HCT116 (cell line): ENCODE data around the gene MACROD1. TPM values are rescaled to one million over a fixed set of nuclear protein-coding genes. Genes with fewer than 3 reads are reported as not detected.

Source experiments
- ATAC-seq: fragments of 200-7000 bp; cut with Tn5 transposase; 2 replicates; pipeline ENCODE4 v1.9.1; 2020; ENCODE audit warnings: mild to moderate bottlenecking, moderate library complexity
- BruUV-seq: library from RNA; stranded (reverse); fragments of 400-500 nt; replicated peaks from 2 replicates; lab custom pipeline; 2021; lab: Mats Ljungman, UMichigan
- CTCF ChIA-PET: fragments of 300-600 bp; sonication (Branson Sonifier 250); formaldehyde crosslinking; loops from one replicate; lab custom pipeline; 2021; ENCODE audit warnings: antibody characterized with exemption; lab: Charles Lee
- POLR2A ChIA-PET: fragments of 300-600, 350-600 bp; sonication (Branson Sonifier 250); formaldehyde crosslinking; loops from one replicate; lab custom pipeline; 2021; ENCODE audit warnings: antibody characterized with exemption; lab: Charles Lee
- RAD21 ChIA-PET, 2 experiments: fragments of 300-600 bp; sonication (Branson Sonifier 250); formaldehyde crosslinking; loops; one replicate each; lab custom pipeline; 2023; ENCODE audit warnings: low total read pairs in 2 of 2; ENCODE audit not compliant: uncharacterized antibody in 2 of 2, unreplicated experiment in 2 of 2, low non-redundant PET in 1 of 2; lab: Charles Lee
- DNase-seq: peaks from one replicate; pipeline ENCODE4 v3.0.0-alpha.2; 2010; ENCODE audit warnings: low read depth, low spot score
- H2AFZ ChIP-seq: fragments of 200-600 bp; shearing (Covaris generic), sonication (generic); 2 replicates; pipeline ENCODE4 v1.6.1; 2017; ENCODE audit warnings: low read depth, mixed run types, mixed read lengths, antibody characterized with exemption, low read length; ENCODE audit not compliant: poor library complexity, severe bottlenecking
- H3K27ac ChIP-seq: 2 replicates; pipeline ENCODE4 v1.5.1; 2012; ENCODE audit warnings: low read depth, low read length
- H3K27me3 ChIP-seq: fragments of 200-600 bp; sonication (generic); 2 replicates; pipeline ENCODE4 v1.6.1; 2016; ENCODE audit warnings: mixed run types, low read length, mixed read lengths; ENCODE audit not compliant: insufficient read depth
- H3K36me3 ChIP-seq, 2 experiments: fragments of 200-500 bp in 1 of 2; fragments of 200-600 bp in 1 of 2; sonication (Bioruptor generic) in 1 of 2; sonication (generic) in 1 of 2; 2 replicates each; pipeline versions ENCODE4 v1.5.1 to v1.6.1; 2014 to 2016; ENCODE audit warnings: low read length in 2 of 2, inconsistent platforms in 1 of 2, mixed read lengths in 1 of 2, mixed run types in 1 of 2; ENCODE audit not compliant: insufficient read depth in 2 of 2, control insufficient read depth in 1 of 2
- H3K4me1 ChIP-seq, 2 experiments: fragments of 200-600 bp in 1 of 2; sonication (generic) in 1 of 2; 2 replicates each; pipeline versions ENCODE4 v1.5.1 to v1.6.1; 2012 to 2017; ENCODE audit warnings: low read length in 2 of 2, inconsistent platforms in 1 of 2, mild to moderate bottlenecking in 1 of 2, mixed read lengths in 1 of 2, mixed run types in 1 of 2, moderate library complexity in 1 of 2; ENCODE audit not compliant: insufficient read depth in 2 of 2, control insufficient read depth in 1 of 2
- H3K4me2 ChIP-seq: fragments of 200-600 bp; sonication (generic); 2 replicates; pipeline ENCODE4 v1.6.1; 2017; ENCODE audit warnings: mixed run types, low read length, mixed read lengths
- H3K4me3 ChIP-seq, 2 experiments: fragments of 200-600 bp in 1 of 2; sonication (generic) in 1 of 2; replicated peaks in 1 of 2; 2 replicates each; pipeline ENCODE4 v1.5.1; 2011 to 2016; ENCODE audit warnings: low read length in 2 of 2, control low read depth in 1 of 2, low read depth in 1 of 2, mild to moderate bottlenecking in 1 of 2, mixed read lengths in 1 of 2, mixed run types in 1 of 2
- H3K79me2 ChIP-seq: fragments of 200-600 bp; sonication (generic); 2 replicates; pipeline ENCODE4 v1.6.1; 2017; ENCODE audit warnings: mild to moderate bottlenecking, mixed run types, low read length, moderate library complexity, mixed read lengths; ENCODE audit not compliant: insufficient read depth
- H3K9ac ChIP-seq: fragments of 200-600 bp; sonication (generic); 2 replicates; pipeline ENCODE4 v1.6.1; 2016; ENCODE audit warnings: low read length, mixed read lengths
- H3K9me2 ChIP-seq: fragments of 200-600 bp; sonication (generic), shearing (Covaris generic); 2 replicates; pipeline ENCODE4 v1.6.1; 2017; ENCODE audit warnings: mixed run types, mild to moderate bottlenecking, moderate library complexity; ENCODE audit not compliant: insufficient read depth
- H3K9me3 ChIP-seq, 2 experiments: fragments of 200-500 bp in 1 of 2; fragments of 200-600 bp in 1 of 2; sonication (Bioruptor generic) in 1 of 2; sonication (generic) in 1 of 2; 2 replicates each; pipeline ENCODE4 v1.6.1; 2014 to 2017; ENCODE audit warnings: low read length in 2 of 2, mixed read lengths in 2 of 2, inconsistent platforms in 1 of 2, low read depth in 1 of 2, mild to moderate bottlenecking in 1 of 2, mixed run types in 1 of 2, moderate library complexity in 1 of 2; ENCODE audit not compliant: control insufficient read depth in 1 of 2, insufficient read depth in 1 of 2
- H4K20me1 ChIP-seq: fragments of 200-600 bp; sonication (generic), shearing (Covaris generic); 2 replicates; pipeline ENCODE4 v1.6.1; 2017; ENCODE audit warnings: mixed run types, mild to moderate bottlenecking, moderate library complexity; ENCODE audit not compliant: insufficient read depth
- ELF1 ChIP-seq: IDR thresholded peaks from 2 replicates; pipeline ENCODE4 v1.6.1; 2012; ENCODE audit warnings: low read depth, borderline replicate concordance
- EZH2 ChIP-seq: fragments of 200-600 bp; sonication (generic); IDR thresholded peaks from 2 replicates; pipeline ENCODE4 v1.6.1; 2017; ENCODE audit warnings: antibody characterized with exemption, mixed run types
- EZH2phosphoT487 ChIP-seq: fragments of 200-600 bp; IDR thresholded peaks from 2 replicates; pipeline ENCODE4 v1.6.1; 2018; ENCODE audit warnings: antibody characterized with exemption, borderline replicate concordance
- FOSL1 ChIP-seq: IDR thresholded peaks from 2 replicates; pipeline ENCODE4 v1.6.1; 2012; ENCODE audit warnings: low read depth
- POLR2A ChIP-seq: IDR thresholded peaks from 2 replicates; pipeline ENCODE4 v1.7.0; 2011; ENCODE audit warnings: borderline replicate concordance; ENCODE audit not compliant: insufficient read depth, insufficient read length; ENCODE audit errors: extremely low read depth
- RAD21 ChIP-seq: IDR thresholded peaks from 2 replicates; pipeline ENCODE4 v1.6.1; 2012; ENCODE audit warnings: low read depth, mild to moderate bottlenecking
- SP1 ChIP-seq: IDR thresholded peaks from 2 replicates; pipeline ENCODE4 v1.6.1; 2012; ENCODE audit warnings: low read depth
- SRF ChIP-seq: IDR thresholded peaks from 2 replicates; pipeline ENCODE4 v1.6.1; 2012; ENCODE audit warnings: low read depth
- TCF7L2 ChIP-seq: IDR thresholded peaks from 2 replicates; pipeline ENCODE4 v1.7.0; 2011; ENCODE audit warnings: borderline replicate concordance, inconsistent platforms; ENCODE audit not compliant: insufficient read depth, insufficient read length; ENCODE audit errors: extremely low read depth
- YY1 ChIP-seq: IDR thresholded peaks from 2 replicates; pipeline ENCODE4 v1.6.1; 2011; ENCODE audit warnings: low read length, low read depth, moderate library complexity, mild to moderate bottlenecking; ENCODE audit not compliant: insufficient replicate concordance; ENCODE audit errors: extremely low read depth
- ZNF274 ChIP-seq: fragments of 200-500 bp; sonication (Bioruptor generic); IDR thresholded peaks from 2 replicates; pipeline ENCODE4 v1.6.1; 2014; ENCODE audit warnings: mild to moderate bottlenecking, low read depth, low read length, inconsistent platforms
- intact Hi-C: fragments of 100-400 bp; cut with micrococcal nuclease; formaldehyde crosslinking; loops from 2 replicates; pipeline ENCODE4 v1.10.0; 2022
- total RNA-seq: library from RNA; stranded (reverse); gene quantifications from one replicate; pipeline ENCODE4 v1.2.1, GENCODE V29; 2021; ENCODE audit not compliant: unreplicated experiment
- TF ChIP-seq, protein P1 (sequence below), 3 experiments: fragments of 200-600 bp in 1 of 3; sonication (generic) in 1 of 3; IDR thresholded peaks in 2 of 3; conservative IDR thresholded peaks in 1 of 3; 2 replicates each; pipeline ENCODE4 v1.5.1; 2012 to 2017; ENCODE audit warnings: low read depth in 2 of 3, low read length in 2 of 3, antibody characterized with exemption in 1 of 3, borderline replicate concordance in 1 of 3, control low read depth in 1 of 3, mild to moderate bottlenecking in 1 of 3, mixed read lengths in 1 of 3, mixed run types in 1 of 3, moderate library complexity in 1 of 3; ENCODE audit not compliant: insufficient read depth in 1 of 3
- TF ChIP-seq, protein P2 (sequence below): IDR thresholded peaks from 2 replicates; pipeline ENCODE4 v1.6.1; 2012
- TF ChIP-seq, protein P3 (sequence below): IDR thresholded peaks from 2 replicates; pipeline ENCODE4 v1.6.1; 2012
- TF ChIP-seq, protein P4 (sequence below): IDR thresholded peaks from 2 replicates; pipeline ENCODE4 v1.6.1; 2011; ENCODE audit warnings: mild to moderate bottlenecking, low read length, moderate library complexity; ENCODE audit not compliant: insufficient replicate concordance; ENCODE audit errors: extremely low read depth

The MACROD1 gene
- total RNA-seq, 1 experiment from 2014 or later, result 61.1 TPM

DNA sequence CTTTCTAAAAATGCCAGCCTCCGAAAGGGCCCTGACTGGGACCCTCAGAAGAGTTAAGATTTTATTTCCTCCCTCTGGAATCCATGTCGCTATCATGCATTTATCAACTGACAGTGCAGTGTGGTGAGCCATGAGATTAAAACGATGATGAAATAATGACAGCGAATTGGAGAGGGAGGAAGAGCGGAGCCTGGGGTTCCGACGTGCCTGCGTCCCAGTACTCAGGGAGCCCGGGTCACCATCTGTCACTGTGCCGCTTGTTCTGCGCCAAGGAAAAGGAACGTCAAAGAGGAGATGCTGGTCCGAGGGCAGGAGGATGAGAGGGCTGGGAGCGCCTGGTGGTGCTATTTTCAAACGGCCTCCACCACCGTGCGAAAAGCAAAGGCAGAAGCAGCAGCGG, 46.2 kb downstream of the MACROD1 start:
- POLR2A ChIA-PET, result no interaction called here
- H2AFZ ChIP-seq, result no peak overlapping the region
- H4K20me1 ChIP-seq, result no peaks in the 10 kb centered on the region
- H3K79me2 ChIP-seq, result no peaks in the 10 kb centered on the region
- no peaks in the 10 kb centered on the region for H3K27me3 ChIP-seq
- H3K4me1 ChIP-seq, result no peaks in the 10 kb centered on the region; a peak in 1 of 4 replicates
- TF ChIP-seq RAD21, result no peak
- TF ChIP-seq SP1, result no peak
- no peak for TF ChIP-seq FOSL1
- no peak for TF ChIP-seq ZNF274
- TF ChIP-seq ELF1, result no peak
- H3K9me3 ChIP-seq, result no peaks in the 10 kb centered on the region
- H3K27ac ChIP-seq, result no peak overlapping the region
- intact Hi-C loops, result no loop called here
- H3K4me2 ChIP-seq, result no peak overlapping the region
- BruUV-seq, result no TSS peak
- no peaks in the 10 kb centered on the region for H3K36me3 ChIP-seq
- ATAC-seq, result no peak
- CTCF ChIA-PET, result no interaction called here
- RAD21 ChIA-PET, result no interaction called here
- H3K9me2 ChIP-seq, result no peaks in the 10 kb centered on the region
- H3K9ac ChIP-seq, result no peak overlapping the region
- no peak overlapping the region for H3K4me3 ChIP-seq
- no peak for DNase-seq

DNA sequence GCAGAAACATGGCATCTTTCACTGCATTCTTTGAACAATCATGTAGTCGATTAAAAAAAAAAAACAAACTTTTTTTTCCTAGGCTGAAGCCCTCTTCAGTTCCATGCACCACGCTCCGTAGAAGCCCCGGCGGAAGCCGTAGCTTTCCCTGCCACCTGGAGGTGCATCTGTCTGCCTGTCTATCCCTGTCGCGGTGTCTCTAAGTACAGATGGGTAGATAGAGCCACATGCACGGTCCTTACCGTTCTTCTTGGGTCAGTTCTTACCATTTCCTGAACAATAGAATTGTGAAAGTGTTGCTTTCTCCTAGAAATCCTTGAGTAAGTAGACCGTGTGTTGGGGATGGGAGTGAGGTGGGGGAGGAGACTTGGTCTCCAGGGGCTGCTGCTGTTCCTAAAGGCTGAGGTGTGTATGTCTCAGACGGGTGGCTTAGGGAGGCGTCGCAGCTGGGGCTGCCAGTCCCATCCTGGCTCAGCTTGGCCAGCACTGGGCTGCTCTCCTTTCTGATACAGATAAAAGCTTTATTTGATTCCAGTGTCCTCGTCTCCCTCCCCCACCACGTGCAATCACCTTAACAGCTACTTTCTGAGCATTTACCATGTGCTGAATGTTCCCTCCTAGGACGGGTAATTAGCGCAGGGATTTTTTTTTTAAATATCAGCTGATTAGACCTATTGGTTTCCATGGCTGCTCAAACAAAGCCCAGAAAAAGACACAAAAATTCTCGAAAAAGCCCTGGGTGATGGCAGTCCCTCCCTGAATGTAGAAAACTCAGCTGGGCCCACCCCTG, 46.8 kb downstream of the MACROD1 start:
- Histone ChIP-seq H3K9me3 (no peaks in the 10 kb centered on the region), H2AFZ (no peak overlapping the region), H3K36me3 (no peaks in the 10 kb centered on the region), H4K20me1 (no peaks in the 10 kb centered on the region), H3K9me2 (no peaks in the 10 kb centered on the region), H3K4me2 (no peak overlapping the region), H3K79me2 (no peaks in the 10 kb centered on the region), H3K9ac (no peak overlapping the region), H3K27me3 (no peaks in the 10 kb centered on the region), H3K4me3 (no peak overlapping the region), H3K27ac (no peak overlapping the region), H3K4me1 (no peaks in the 10 kb centered on the region; a peak in 1 of 4 replicates)
- BruUV-seq, result no TSS peak
- RAD21 ChIA-PET, result no interaction called here
- intact Hi-C loops, result no loop called here
- no peak for DNase-seq
- CTCF ChIA-PET, result no interaction called here
- POLR2A ChIA-PET, result no interaction called here
- ATAC-seq, result no peak
- TF ChIP-seq, protein P1, sequence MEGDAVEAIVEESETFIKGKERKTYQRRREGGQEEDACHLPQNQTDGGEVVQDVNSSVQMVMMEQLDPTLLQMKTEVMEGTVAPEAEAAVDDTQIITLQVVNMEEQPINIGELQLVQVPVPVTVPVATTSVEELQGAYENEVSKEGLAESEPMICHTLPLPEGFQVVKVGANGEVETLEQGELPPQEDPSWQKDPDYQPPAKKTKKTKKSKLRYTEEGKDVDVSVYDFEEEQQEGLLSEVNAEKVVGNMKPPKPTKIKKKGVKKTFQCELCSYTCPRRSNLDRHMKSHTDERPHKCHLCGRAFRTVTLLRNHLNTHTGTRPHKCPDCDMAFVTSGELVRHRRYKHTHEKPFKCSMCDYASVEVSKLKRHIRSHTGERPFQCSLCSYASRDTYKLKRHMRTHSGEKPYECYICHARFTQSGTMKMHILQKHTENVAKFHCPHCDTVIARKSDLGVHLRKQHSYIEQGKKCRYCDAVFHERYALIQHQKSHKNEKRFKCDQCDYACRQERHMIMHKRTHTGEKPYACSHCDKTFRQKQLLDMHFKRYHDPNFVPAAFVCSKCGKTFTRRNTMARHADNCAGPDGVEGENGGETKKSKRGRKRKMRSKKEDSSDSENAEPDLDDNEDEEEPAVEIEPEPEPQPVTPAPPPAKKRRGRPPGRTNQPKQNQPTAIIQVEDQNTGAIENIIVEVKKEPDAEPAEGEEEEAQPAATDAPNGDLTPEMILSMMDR (IDR thresholded peaks at IDR 0.05 in 2 of 3, conservative IDR thresholded peaks at IDR 0.05 in 1 of 3; ENCODE audit: borderline replicate concordance in 1 of 3, insufficient read depth in 1 of 3, low read depth in 2 of 3, low read length in 2 of 3), result no peak
- TF ChIP-seq, protein P2, sequence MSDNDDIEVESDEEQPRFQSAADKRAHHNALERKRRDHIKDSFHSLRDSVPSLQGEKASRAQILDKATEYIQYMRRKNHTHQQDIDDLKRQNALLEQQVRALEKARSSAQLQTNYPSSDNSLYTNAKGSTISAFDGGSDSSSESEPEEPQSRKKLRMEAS, result no peak
- TF ChIP-seq, protein P3, sequence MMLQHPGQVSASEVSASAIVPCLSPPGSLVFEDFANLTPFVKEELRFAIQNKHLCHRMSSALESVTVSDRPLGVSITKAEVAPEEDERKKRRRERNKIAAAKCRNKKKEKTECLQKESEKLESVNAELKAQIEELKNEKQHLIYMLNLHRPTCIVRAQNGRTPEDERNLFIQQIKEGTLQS, result no peak
- TF ChIP-seq SRF (no peak), YY1 (no peak), TCF7L2 (no peak), POLR2A (no peak), EZH2phosphoT487 (no peak), ELF1 (no peak), RAD21 (no peak), EZH2 (no peak), FOSL1 (no peak)
- TF ChIP-seq, protein P4, sequence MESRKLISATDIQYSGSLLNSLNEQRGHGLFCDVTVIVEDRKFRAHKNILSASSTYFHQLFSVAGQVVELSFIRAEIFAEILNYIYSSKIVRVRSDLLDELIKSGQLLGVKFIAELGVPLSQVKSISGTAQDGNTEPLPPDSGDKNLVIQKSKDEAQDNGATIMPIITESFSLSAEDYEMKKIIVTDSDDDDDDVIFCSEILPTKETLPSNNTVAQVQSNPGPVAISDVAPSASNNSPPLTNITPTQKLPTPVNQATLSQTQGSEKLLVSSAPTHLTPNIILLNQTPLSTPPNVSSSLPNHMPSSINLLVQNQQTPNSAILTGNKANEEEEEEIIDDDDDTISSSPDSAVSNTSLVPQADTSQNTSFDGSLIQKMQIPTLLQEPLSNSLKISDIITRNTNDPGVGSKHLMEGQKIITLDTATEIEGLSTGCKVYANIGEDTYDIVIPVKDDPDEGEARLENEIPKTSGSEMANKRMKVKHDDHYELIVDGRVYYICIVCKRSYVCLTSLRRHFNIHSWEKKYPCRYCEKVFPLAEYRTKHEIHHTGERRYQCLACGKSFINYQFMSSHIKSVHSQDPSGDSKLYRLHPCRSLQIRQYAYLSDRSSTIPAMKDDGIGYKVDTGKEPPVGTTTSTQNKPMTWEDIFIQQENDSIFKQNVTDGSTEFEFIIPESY, result no peak
